ENCODE results near the gene CLSTN1.

Gene CLSTN1

GRCh38 chr1:9778905-9779304 lies 44.9 kb downstream of the CLSTN1 start:
- TF ChIP-seq, protein P1, sequence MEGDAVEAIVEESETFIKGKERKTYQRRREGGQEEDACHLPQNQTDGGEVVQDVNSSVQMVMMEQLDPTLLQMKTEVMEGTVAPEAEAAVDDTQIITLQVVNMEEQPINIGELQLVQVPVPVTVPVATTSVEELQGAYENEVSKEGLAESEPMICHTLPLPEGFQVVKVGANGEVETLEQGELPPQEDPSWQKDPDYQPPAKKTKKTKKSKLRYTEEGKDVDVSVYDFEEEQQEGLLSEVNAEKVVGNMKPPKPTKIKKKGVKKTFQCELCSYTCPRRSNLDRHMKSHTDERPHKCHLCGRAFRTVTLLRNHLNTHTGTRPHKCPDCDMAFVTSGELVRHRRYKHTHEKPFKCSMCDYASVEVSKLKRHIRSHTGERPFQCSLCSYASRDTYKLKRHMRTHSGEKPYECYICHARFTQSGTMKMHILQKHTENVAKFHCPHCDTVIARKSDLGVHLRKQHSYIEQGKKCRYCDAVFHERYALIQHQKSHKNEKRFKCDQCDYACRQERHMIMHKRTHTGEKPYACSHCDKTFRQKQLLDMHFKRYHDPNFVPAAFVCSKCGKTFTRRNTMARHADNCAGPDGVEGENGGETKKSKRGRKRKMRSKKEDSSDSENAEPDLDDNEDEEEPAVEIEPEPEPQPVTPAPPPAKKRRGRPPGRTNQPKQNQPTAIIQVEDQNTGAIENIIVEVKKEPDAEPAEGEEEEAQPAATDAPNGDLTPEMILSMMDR (IDR thresholded peaks at IDR 0.05; ENCODE audit: control insufficient read depth, extremely low read depth, insufficient read depth), result no peak
- no peak overlapping the region for H3K4me3 ChIP-seq (ENCODE audit: low read depth, low read length)
- no peak for DNase-seq (ENCODE audit: low read depth)

- TF ChIP-seq, protein P1 (IDR thresholded peaks at IDR 0.05; ENCODE audit: control insufficient read depth, extremely low read depth, insufficient read depth), result no peak
- DNase-seq (ENCODE audit: low read depth), result no peak
- H3K4me3 ChIP-seq (ENCODE audit: low read depth, low read length), result no peak overlapping the region
Observed at GRCh38 chr1:9776685-9777084, 47.1 kb downstream of the CLSTN1 start.

- no peak for DNase-seq (ENCODE audit: low read depth)
- TF ChIP-seq, protein P1 (IDR thresholded peaks at IDR 0.05; ENCODE audit: control insufficient read depth, extremely low read depth, insufficient read depth), result no peak
- no peak overlapping the region for H3K4me3 ChIP-seq (ENCODE audit: low read depth, low read length)
Observed at GRCh38 chr1:9774712-9775679, 48.8 kb downstream of the CLSTN1 start.

DNA sequence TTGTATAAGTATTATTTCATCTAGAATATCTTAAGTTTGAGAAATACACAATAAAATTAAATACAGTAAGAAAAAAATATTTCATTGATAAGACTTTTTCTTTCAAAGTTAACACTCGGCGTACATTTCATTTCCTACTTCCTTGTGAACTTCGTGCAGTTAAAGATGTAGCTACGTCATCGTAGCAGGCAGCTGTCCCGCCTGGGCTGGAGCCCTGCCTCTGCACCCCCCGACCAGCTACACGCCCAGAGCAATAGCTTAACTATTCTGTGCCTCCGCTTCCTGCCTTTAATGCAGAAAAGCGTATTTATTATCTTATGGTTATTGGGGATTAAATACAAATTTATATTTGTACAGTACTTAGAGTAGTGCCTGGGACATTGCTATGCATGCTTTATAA lies 53.5 kb downstream of the CLSTN1 start:
- H3K4me3 ChIP-seq (ENCODE audit: low read depth, low read length), result no peak overlapping the region
- TF ChIP-seq, protein P1 (IDR thresholded peaks at IDR 0.05; ENCODE audit: control insufficient read depth, extremely low read depth, insufficient read depth), result no peak
- no peak for DNase-seq (ENCODE audit: low read depth)

DNA sequence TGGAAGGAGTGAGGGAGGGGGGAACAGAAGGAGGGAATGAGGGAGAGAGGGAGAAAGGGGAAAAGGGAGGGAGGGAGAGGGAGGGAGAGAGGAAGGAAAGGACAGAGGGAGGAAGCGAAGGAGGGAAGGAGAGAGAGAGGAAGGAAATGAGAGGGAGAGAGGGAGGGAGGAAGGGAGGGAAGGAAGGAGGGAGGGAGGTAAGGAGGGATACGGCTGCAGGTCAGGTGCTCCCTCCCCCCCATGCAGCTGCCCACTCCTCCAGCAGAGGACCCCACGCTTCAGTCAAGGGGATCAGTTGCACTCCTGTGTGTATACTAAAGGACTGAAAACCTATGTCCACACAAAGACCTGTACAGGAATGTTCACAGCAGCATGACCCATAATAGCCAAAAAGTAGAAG lies 54.8 kb downstream of the CLSTN1 start:
- no peak for DNase-seq (ENCODE audit: low read depth)
- TF ChIP-seq, protein P1 (IDR thresholded peaks at IDR 0.05; ENCODE audit: control insufficient read depth, extremely low read depth, insufficient read depth), result no peak

DNA sequence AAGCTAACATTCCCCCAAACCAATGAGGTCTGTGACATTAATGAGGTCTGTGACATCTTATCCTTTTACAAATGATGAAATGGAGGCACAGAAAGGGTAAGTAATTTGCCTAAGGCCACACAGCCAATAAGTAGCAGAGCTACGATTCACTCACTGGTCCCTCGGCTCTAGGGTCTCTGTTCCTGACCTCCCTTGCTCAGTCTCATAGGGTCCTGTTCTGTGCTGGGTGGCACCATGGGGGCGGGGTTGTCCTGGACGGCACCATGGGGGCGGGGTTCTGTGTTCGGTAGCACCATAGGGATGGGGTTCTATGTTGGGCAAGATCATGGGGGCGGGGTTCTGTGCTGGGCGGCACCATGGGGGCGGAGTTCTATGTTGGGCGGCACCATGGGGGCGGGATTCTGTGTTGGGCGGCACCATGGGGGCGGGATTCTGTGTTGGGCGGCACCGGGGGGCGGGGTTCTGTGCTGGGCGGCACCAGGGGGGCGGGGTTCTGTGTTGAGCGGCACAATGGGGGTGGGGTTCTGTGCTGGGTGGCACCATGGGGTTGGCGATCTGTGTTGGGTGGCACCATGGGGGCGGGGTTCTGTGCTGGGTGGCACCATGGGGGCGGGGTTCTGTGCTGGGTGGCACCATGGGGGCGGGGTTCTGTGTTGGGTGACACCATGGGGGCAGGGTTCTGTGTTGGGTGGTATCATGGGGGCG lies 55.6 kb downstream of the CLSTN1 start:
- DNase-seq (ENCODE audit: low read depth), result no peak
- H3K4me3 ChIP-seq (ENCODE audit: low read depth, low read length), result no peak overlapping the region
- TF ChIP-seq, protein P1 (IDR thresholded peaks at IDR 0.05; ENCODE audit: control insufficient read depth, extremely low read depth, insufficient read depth), result no peak

More for the DNA sequence above, 54.8 kb downstream of the CLSTN1 start:
- no peak overlapping the region for H3K4me3 ChIP-seq (ENCODE audit: low read depth, low read length)

Data from LNCaP clone FGC (cell line).